GM18870 (cell line): Measurements from ENCODE around the gene TACC2.

Experiments used
- ATAC-seq: cut with Tn5 transposase; IDR thresholded peaks from one replicate; pipeline ENCODE4 v1.9.1; 2021; ENCODE audit warnings: moderate library complexity; ENCODE audit not compliant: unreplicated experiment

TACC2 gene

DNA sequence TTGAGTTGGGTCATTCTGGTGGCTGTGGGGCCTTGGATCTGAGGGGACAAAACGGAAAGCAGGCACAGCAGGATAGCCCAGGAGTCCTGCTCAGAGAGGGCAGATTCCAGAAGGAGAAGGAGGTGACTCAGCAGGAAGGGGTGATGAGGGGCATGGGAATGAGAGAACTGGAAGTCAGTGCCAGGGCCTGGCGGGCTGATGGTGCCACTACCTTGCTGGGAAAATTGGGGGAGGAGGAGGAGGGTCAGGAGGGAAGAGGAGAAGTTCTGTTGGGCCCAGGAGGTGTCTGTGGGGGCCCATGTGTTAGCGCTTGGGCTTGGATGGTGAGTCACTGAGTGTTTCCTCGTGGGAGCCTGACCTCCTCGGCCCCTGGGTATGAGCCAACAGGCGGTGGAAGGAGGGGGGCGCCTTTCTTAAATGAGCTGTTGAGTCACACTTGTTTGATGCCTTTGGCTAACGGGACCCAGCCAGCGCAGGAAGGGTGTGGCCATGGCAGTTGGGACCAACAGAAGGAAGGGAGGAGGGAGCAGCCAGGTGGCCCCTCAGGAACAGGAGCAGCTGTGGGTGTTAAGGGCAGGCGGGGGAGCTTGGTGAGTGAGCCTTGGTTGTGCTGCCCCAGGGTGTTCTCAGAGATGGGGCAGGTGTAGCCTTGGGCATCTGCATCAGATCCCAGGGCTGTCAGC, 152.1 kb downstream of the TACC2 start:
- no peak for ATAC-seq

DNA sequence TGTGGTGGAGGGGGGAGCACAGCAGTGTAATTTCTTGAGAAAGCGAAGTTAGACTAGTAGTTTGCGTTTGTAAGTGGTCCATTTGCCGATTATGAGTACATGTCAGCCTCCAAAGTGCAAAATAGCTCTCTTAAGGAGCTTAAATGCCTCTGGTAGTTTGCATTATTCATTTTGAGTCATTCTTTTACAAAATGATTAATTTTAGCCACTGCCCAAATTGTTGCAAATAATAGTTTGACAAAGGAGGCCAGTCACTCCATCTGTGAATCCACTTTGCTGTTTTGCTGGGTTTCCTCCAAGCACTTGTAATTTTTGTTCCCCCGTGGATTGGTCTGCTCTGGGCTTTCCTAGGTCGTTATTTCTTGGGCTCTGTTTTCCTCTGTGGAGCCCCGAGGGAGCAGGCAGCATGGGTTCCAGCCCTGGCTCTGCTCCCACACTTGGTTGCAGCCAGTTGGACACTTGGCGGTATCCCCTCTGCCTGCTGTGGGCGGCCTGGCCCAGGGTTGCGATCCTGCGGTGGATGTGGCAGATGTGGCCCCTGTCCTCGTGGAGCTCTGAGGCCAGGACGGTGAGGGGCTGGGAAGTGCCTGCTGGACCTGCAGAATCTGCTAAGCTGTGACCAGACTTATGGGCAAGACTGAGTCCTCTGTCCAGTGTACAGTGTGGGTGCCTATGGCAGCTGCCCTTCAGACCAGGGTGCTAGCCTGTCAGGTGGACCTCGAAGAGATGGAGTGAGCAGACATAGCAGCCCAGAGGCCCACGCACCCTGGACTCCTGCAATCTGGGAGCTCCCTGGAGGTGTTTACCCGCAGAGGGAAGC, 153.1 kb downstream of the TACC2 start:
- no peak for ATAC-seq

GRCh38 chr10:122142641-122143237, 153.8 kb downstream of the TACC2 start:
- ATAC-seq, result no peak

GRCh38 chr10:122143238-122143841, 154.4 kb downstream of the TACC2 start:
- no peak for ATAC-seq

DNA sequence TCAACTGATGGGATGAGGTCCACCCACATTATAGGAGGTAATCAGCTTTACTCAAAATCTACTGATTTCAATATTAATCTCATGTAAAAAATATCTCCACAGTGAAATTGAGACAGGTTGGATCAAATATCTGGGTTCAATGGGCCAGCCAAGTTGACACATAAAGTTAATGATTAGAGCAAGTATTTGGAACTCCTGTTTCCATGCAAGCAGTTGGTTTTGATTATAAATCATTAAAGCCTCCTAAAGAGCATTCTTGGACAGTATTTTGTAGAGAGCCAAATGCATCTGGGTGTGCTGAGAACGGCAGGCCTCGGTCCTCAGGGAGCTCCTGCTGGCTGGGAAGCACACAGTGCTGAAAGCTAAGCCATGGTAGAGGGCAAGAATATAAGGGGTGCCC, 155.2 kb downstream of the TACC2 start:
- ATAC-seq, result no peak

DNA sequence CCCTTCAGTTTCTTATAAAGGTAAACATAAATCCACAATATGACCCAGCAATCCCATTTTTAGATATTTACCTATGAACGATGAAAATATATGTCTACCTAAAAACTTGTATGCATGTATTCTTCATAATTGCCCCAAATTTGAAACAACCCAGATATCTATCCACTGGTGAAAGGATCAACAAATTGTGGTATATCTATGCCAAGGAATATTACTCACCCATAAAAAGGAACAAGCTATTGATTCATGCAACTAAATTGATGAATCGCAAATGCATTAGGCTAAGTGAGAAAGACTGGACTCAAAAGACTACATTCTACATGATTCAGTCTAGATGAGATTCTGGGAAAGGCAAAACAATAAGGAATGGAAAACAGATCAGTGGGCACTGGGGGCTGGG, 156.2 kb downstream of the TACC2 start:
- ATAC-seq, result no peak

DNA sequence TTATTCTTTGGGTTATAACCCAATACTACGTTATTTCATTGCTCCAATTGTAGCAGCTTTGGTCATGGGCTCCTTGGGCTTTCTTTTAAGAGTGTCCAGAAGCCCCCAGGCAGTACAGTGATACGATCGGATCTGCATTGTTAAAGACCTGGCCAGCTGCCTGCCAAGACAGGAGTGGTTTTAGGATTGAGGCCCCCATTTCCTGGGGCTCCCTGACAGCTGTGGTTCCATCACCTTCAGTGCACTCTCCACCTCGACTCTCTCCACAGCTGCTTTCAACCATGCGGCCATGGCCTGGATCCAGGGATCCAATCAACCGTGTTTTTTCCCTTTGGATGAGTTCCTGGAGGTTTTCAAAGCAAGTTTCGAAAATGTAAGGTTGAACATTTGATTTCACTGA, 158.7 kb downstream of the TACC2 start:
- ATAC-seq, result no peak

- ATAC-seq, result no peak
These were observed 160.1 kb downstream of the TACC2 start for GRCh38 chr10:122148876-122149560.

DNA sequence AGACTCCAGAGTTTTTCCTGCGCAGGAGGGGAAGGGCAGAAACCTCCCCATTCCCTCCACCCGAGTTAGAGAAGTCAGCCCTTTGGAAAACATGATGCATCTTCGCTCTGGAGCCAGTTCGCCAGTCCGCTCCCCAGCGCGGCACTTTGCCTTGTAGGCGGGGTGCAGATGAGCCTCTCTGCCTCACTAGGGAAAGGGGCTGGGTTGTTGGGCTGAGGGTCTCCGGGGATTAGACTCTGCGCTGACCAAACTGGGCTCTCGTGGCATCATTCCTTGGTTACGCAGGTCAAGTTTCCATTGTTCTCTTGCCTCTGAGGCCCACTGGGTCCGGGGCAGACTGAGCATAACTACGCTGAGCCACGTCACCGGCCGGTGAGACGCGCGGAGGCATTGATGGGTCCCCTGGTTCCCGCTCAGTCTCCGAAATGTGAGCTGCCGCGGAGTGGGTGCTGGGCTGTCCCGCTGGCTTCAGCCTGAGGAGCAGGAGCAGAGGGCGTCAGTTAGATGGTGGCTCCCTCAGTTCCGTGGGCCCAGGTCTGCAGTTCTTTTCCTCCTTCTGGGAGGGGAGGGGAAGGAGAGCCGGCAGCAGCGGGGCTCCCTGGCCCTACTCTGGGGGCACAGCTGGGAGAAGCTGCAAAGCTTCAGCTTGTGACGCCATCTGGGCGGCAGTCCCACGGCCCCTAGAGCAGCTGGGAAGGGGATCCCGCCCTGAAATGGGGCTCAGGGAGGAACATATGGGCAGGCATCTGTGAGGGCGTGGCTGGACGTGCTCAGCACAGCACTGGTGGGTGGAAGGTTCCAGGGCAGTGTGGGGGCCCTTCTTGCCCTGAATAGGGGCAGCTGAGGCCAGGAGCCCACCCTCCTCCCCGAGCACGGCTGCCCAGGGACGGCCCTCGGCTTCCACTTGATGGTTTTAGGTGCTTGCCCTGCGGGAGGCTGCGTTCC, 160.9 kb downstream of the TACC2 start:
- no peak for ATAC-seq

- no peak for ATAC-seq
These were observed 162.2 kb downstream of the TACC2 start for GRCh38 chr10:122151121-122151694.

DNA sequence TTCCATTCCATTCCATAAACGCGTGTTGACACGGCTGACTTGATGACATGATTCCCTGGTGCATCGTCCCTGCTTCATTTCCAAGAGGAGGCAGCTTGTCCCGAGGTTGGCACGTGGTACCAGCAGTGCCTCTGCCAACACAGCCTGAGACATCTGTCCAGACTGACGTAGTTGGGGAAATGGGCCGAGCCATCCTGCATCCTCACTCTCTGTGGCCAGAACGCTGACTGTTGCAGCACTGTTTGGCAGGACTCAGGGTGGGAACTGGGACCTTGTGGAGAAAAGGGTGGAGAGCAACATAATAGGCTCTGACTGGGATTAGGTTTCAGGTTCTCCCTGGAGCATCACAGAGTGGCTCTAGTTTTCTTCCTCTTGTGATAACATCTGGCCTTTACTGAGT, 163.6 kb downstream of the TACC2 start:
- ATAC-seq, result no peak

DNA sequence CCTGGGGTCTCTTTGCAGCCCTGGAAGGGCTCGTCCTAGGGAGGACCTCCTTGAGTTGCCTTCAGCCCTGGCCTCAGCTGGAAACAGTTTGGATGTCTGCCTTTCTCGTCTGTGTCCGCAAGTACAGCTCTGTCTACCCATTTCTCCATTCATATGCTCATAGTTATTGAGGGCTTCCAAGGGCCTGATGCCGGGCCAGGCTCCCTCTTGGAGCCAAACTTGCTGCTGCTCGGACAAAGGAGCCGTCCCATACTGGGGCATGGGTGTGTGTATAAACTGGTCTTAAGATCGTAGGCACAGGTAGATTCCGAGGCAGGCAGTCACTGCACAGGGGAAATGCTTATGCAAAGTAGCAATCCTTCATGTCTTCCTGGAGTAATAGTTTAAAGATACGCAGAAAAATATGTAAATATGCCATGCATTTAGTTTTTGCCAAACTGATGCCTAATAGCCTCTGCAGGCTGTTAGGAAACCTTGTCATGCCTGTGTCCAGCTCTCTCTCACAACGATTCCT, 165.1 kb downstream of the TACC2 start:
- no peak for ATAC-seq

GRCh38 chr10:122154545-122155366, 165.8 kb downstream of the TACC2 start:
- no peak for ATAC-seq

DNA sequence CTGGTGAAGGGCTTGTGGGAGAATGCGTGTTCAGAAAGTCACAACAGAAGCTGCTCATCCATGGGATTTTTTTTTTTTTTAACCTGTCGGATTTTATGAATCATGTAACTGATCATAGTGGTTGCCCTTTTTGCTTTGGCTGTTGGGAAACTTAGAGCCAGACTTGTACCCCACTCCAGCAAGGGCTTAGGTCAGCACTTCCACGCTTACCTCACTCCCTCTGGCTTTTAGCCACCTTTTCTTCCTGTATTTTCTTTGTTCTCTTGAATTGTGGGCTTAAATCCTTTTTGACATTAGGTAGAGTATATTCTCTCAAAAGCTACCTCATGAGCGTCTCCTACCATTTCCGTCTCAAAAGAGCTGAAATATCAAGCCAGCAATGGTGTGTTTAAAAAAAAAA, 168.5 kb downstream of the TACC2 start:
- ATAC-seq, result no peak

DNA sequence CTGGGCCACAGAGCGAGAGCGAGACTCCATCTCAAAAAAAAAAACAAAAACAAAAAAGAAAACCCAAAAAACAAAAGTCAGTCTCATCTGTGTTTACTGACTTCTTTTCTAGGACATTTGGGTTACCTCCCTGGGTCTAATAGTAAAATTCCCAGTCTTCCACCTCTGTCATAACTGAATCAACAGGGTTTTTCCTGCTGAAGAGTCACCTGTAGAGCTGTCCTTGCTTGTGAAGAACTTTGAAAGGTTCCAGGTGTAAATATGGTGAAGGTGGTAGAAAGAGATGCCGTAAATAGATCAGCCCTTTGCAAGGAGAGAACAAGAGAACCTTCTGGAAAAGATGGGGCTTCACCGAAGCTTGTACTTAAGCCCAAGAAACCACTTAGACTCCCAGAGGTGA, 169.4 kb downstream of the TACC2 start:
- ATAC-seq, result no peak

DNA sequence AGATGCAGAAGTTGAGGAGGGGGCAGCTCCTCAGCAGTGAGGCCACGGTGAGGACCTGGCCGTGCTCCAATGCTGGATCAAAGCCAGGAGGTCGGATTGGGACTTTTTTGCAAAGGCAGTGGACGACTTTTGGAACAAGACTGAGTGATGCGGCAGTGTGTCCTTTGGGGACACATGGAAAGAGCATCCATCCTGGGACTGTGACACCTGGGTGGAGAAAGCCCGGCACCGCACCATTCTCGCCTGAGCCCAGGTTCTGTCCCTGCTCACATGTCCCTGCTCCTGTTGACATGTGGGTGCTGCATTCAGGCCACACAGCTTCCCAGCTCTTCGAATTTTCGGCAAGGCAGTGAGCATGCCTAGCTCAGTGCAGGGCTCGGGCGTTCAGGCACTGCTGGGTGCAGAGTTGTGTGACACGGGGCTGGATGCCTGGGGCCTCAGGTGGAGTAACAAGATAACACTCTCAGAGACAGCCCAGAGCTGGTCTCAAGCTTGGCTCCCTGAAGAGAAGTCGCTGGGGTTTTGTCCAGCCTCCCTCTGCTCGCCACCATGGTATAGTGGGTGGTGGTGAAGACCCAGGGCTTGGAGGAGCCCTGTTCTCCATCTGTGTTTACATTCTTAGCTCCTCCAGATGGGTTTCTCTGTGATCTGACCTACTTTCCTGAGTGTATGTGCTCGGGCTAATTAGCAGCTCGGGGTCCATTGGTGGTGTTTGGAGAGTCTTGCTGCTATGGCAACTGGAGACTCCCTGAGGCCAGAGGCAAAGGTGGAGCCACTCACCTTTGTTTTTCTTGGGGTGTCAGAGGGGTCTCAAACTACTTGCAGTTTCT, 170.4 kb downstream of the TACC2 start:
- ATAC-seq, result no peak

DNA sequence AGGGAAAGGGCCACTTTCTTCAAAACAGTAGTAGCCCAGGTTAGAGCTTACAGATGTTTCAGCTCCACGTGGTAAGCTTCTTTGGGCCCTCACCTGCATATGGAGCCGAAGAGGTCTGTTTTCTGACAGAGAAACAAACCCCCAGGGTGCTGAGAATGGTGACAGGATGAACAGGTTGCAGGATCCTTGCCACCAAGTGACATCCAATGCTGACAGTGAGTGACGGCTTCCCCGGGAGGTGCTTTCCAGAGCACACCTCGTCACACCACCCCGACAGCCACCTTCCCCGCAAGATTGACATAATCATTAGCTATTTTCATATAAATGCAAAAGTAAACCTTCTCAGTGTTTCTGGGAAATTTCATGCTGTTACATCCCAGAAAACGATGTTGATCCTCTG, 172.8 kb downstream of the TACC2 start:
- no peak for ATAC-seq

DNA sequence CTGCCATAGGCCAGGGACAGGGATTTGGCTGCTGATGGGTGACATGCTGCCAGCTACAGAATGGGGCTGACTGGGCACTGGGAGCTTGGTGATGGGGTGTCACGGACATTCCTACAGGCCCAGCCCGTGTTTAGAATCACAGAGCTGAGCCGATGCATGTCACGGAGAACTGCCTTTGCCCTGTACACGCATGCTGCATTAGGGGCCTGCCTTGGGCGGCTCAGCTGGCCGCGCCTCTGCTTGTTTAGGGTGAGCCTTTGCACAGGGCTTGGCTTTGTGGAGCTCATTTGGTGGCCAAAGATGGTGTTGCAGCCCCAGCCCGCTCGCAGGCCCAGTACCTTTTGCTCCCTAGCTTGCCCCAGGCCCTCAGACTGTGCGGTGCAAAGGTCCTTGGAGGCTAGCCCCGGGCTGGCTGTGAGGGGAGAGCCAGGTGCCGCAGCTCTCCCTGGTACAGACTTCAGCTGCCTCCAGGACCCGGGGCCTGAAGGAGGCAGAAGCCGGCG, 173.8 kb downstream of the TACC2 start:
- ATAC-seq, result no peak
